WERI-Rb-1 (cell line): Measurements from ENCODE around the gene KRT40.

Experiments
- DNase-seq: peaks from one replicate; pipeline ENCODE4 v3.0.0-alpha.2; 2020
- H3K27ac ChIP-seq: fragments of 250-450 bp; sonication (Bioruptor Pico); 2 replicates; pipeline ENCODE4 v1.5.1; 2020; ENCODE audit warnings: mild to moderate bottlenecking, moderate library complexity
- H3K27me3 ChIP-seq: fragments of 250-450 bp; sonication (Bioruptor Pico); 2 replicates; pipeline ENCODE4 v1.5.1; 2021; ENCODE audit warnings: mild to moderate bottlenecking, low read depth, moderate library complexity; ENCODE audit not compliant: insufficient read depth, severe bottlenecking
- H3K36me3 ChIP-seq: fragments of 250-450 bp; sonication (Bioruptor Pico); 2 replicates; pipeline ENCODE4 v1.5.1; 2020; ENCODE audit warnings: mild to moderate bottlenecking, moderate library complexity
- H3K4me3 ChIP-seq: 2 replicates; pipeline ENCODE4 v1.5.1; 2011; ENCODE audit warnings: low read depth, mild to moderate bottlenecking, control low read depth, low read length
- H3K9me3 ChIP-seq: fragments of 250-450 bp; sonication (Bioruptor Pico); 2 replicates; pipeline ENCODE4 v1.5.1; 2021; ENCODE audit warnings: mild to moderate bottlenecking, moderate library complexity; ENCODE audit not compliant: severe bottlenecking
- CTCF ChIP-seq: IDR thresholded peaks from 2 replicates; pipeline ENCODE4 v1.5.1; 2011; ENCODE audit warnings: low read depth, mild to moderate bottlenecking, control low read depth, inconsistent platforms, low read length

KRT40 gene

GRCh38 chr17:41012326-41013120, 28.4 kb upstream of the KRT40 start:
- Histone ChIP-seq H3K27ac (peak overlapping the region; percentile 68), H3K4me3 (no peak overlapping the region), H3K36me3 (no peaks in the 10 kb centered on the region), H3K27me3 (no peaks in the 10 kb centered on the region), H3K9me3 (no peaks in the 10 kb centered on the region)
- TF ChIP-seq CTCF, result no peak
- peak; percentile 49 for DNase-seq

GRCh38 chr17:41010441-41010840, 26.3 kb upstream of the KRT40 start:
- H3K36me3 ChIP-seq, result no peaks in the 10 kb centered on the region
- no peak overlapping the region for H3K27ac ChIP-seq

GRCh38 chr17:41009936-41010335, 25.8 kb upstream of the KRT40 start:
- no peak for TF ChIP-seq CTCF
- Histone ChIP-seq H3K9me3 (no peaks in the 10 kb centered on the region), H3K27ac (no peak overlapping the region), H3K27me3 (no peaks in the 10 kb centered on the region), H3K36me3 (no peaks in the 10 kb centered on the region), H3K4me3 (no peak overlapping the region)
- DNase-seq, result no peak

More at GRCh38 chr17:41010441-41010840, 26.3 kb upstream of the KRT40 start:
- H3K4me3 ChIP-seq, result no peak overlapping the region
- no peak for DNase-seq
- no peak for TF ChIP-seq CTCF
- no peaks in the 10 kb centered on the region for H3K27me3 ChIP-seq
- H3K9me3 ChIP-seq, result no peaks in the 10 kb centered on the region

GRCh38 chr17:41009301-41009760, 25.2 kb upstream of the KRT40 start:
- no peaks in the 10 kb centered on the region for H3K27me3 ChIP-seq
- no peak overlapping the region for H3K4me3 ChIP-seq
- no peaks in the 10 kb centered on the region for H3K36me3 ChIP-seq
- H3K9me3 ChIP-seq, result no peaks in the 10 kb centered on the region
- TF ChIP-seq CTCF, result no peak
- no peak for DNase-seq
- H3K27ac ChIP-seq, result peak overlapping the region; percentile 51

- Histone ChIP-seq H3K4me3 (no peak within 1 kb of the TSS), H3K9me3 (no peaks in the 10 kb centered on the region), H3K27me3 (no peaks in the 10 kb centered on the region), H3K27ac (peak within 1 kb of the TSS; percentile 51), H3K36me3 (no peaks in the 10 kb centered on the region)
- DNase-seq, result peak; percentile 91
- peak; percentile 35; the same call in 1 of the 2 replicates for TF ChIP-seq CTCF
These were observed 24.7 kb upstream of the KRT40 start, which contains the start of gene KRTAP3-1 for GRCh38 chr17:41008811-41009210. Gene KRTAP3-1 (minus strand): TSS chr17:41009128. CDS start chr17:41009074, 54 bp downstream.
